Stimulated activated CD4-positive, alpha-beta T cell treated with anti-CD3 and anti-CD28 coated beads, Interleukin-1b, Interleukin-23, amount 100 ng/mL, for 48 hours (primary cell): ENCODE data around the gene GET3.
A peak's percentile ranks its signal among the peaks of the same experiment; 100 is the strongest.
"Not testable (repeated sequence)": the region's sequence is repeated elsewhere in the genome, so short reads cannot be mapped to it uniquely, and the experiment has no call there.

Source experiments
- DNase-seq: peaks from one replicate; pipeline ENCODE4 v3.0.0-alpha.2; 2020

The GET3 gene

GRCh38 chr19:12736995-12737834 is at the start of gene GET3:
TSS of gene GET3 (plus strand) at chr19:12737497. CDS start at chr19:12737506, 9 bp downstream.
- peak; percentile 85 for DNase-seq

GRCh38 chr19:12689012-12689411 is 48.3 kb upstream of the GET3 start:
- no peak for DNase-seq

- no peak for DNase-seq
These were observed 47.6 kb upstream of the GET3 start for GRCh38 chr19:12689581-12690216.

GRCh38 chr19:12692960-12693359 is 44.3 kb upstream of the GET3 start:
- DNase-seq, result no peak

GRCh38 chr19:12694641-12695040 is 42.7 kb upstream of the GET3 start:
- DNase-seq, result no peak

GRCh38 chr19:12695096-12695495 is 42.2 kb upstream of the GET3 start:
- no peak for DNase-seq

GRCh38 chr19:12695514-12695913 is 41.8 kb upstream of the GET3 start:
- no peak for DNase-seq

GRCh38 chr19:12695997-12696365 is 41.3 kb upstream of the GET3 start:
- peak; percentile 28 for DNase-seq

GRCh38 chr19:12696366-12697335 is 40.6 kb upstream of the GET3 start, which contains the start of gene FBXW9:
TSS of gene FBXW9 (minus strand) at chr19:12696631. CDS start at chr19:12696581, 50 bp downstream.
- peak; percentile 97 for DNase-seq

GRCh38 chr19:12697425-12697824 is 39.9 kb upstream of the GET3 start:
- DNase-seq, result not testable (repeated sequence)

GRCh38 chr19:12698138-12698537 is 39.2 kb upstream of the GET3 start:
- no peak for DNase-seq

- no peak for DNase-seq
These were observed 35.6 kb upstream of the GET3 start for GRCh38 chr19:12701596-12702282.

GRCh38 chr19:12703046-12703445 is 34.3 kb upstream of the GET3 start:
- DNase-seq, result no peak

- DNase-seq, result no peak
These were observed 32.1 kb upstream of the GET3 start for GRCh38 chr19:12705169-12705568.

GRCh38 chr19:12705654-12706331 is 31.5 kb upstream of the GET3 start:
- DNase-seq, result no peak

GRCh38 chr19:12706332-12706718 is 31.0 kb upstream of the GET3 start:
- DNase-seq, result no peak

- DNase-seq, result no peak
These were observed 28.7 kb upstream of the GET3 start for GRCh38 chr19:12708641-12709040.

GRCh38 chr19:12711187-12711586 is 26.1 kb upstream of the GET3 start:
- no peak for DNase-seq

GRCh38 chr19:12712077-12712476 is 25.2 kb upstream of the GET3 start:
- not testable (repeated sequence) for DNase-seq

GRCh38 chr19:12713304-12713703 is 24.0 kb upstream of the GET3 start:
- not testable (repeated sequence) for DNase-seq

- no peak for DNase-seq
These were observed 22.2 kb upstream of the GET3 start for GRCh38 chr19:12715102-12715501.

- DNase-seq, result no peak
These were observed 21.4 kb upstream of the GET3 start for GRCh38 chr19:12715929-12716328.
